ENCODE measurements around the gene CPB2. TPM values are rescaled to one million over a fixed set of nuclear protein-coding genes. Genes with fewer than 3 reads are reported as not detected.

The CPB2 gene
- total RNA-seq, 1 donor = not detected

DNA sequence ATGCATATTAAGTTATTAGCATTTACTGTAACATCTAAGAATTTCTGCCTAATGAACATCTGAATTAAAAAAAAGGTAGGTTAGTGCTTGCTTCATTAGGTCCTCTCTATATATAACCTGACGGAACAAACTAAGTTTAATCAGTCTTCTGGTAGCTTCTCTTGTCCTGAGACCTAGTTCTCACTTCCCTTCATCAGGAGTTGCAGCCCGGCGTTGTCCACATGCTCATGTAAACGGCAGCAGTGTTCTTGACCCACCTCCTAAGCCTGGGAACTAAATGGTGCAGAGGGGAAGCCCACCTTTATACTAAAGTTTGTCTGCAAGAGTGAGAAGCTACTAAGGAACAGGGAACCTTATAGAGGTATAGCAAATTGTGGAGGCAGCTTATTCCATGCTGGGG is 31.9 kb upstream of the CPB2 start:
- H3K36me3 ChIP-seq (ENCODE audit: insufficient read depth, low read length) = no peaks in the 10 kb centered on the region

DNA sequence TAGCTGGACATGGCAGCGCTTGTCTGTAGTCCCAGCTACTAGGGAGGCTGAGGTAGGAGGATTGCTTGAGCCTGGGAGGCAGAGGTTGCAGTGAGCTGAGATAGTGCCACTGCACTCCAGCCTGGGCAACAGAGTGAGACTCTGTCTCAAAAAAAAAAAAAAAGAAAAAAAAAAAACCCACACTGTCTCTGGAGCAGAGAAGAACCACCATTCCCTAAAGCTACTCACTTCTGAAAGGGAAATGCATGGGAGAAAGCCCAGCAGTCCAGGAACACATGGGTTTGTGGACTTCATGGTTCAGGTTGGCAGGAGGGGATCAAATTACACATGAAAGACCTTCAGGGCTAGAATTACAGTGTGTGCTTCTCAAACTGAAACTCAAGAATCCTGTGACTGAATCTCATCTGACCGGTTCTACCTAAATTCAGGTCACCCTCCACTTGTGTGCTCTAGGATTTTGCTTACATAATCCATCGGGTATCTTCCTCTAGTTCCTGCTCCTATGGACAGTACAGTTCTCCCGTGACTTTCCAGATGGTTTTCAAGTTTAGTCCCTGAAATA is 30.2 kb upstream of the CPB2 start:
- DNase-seq (ENCODE audit: insufficient read length, low spot score, missing footprints) = no peak
- peaks cover 47% of the 10 kb centered on the region for H3K27me3 ChIP-seq (ENCODE audit: insufficient read depth, low read length)
- TF ChIP-seq, protein P1, sequence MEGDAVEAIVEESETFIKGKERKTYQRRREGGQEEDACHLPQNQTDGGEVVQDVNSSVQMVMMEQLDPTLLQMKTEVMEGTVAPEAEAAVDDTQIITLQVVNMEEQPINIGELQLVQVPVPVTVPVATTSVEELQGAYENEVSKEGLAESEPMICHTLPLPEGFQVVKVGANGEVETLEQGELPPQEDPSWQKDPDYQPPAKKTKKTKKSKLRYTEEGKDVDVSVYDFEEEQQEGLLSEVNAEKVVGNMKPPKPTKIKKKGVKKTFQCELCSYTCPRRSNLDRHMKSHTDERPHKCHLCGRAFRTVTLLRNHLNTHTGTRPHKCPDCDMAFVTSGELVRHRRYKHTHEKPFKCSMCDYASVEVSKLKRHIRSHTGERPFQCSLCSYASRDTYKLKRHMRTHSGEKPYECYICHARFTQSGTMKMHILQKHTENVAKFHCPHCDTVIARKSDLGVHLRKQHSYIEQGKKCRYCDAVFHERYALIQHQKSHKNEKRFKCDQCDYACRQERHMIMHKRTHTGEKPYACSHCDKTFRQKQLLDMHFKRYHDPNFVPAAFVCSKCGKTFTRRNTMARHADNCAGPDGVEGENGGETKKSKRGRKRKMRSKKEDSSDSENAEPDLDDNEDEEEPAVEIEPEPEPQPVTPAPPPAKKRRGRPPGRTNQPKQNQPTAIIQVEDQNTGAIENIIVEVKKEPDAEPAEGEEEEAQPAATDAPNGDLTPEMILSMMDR (IDR thresholded peaks at IDR 0.05; ENCODE audit: extremely low read depth, low read depth, low read length) = no peak

More for the DNA sequence above, 31.9 kb upstream of the CPB2 start:
- Histone ChIP-seq H2AFZ (ENCODE audit: low read length) (no peak overlapping the region), H4K20me1 (ENCODE audit: insufficient read depth, low read length) (no peaks in the 10 kb centered on the region), H3K4me3 (ENCODE audit: insufficient read depth, low read length) (no peak overlapping the region), H3K79me2 (ENCODE audit: insufficient read depth, low read length) (no peaks in the 10 kb centered on the region), H3K4me2 (ENCODE audit: insufficient read depth, low read length) (no peak overlapping the region), H3K27me3 (ENCODE audit: insufficient read depth, low read length) (peaks cover 44% of the 10 kb centered on the region), H3K9me3 (ENCODE audit: low read depth, low read length) (no peaks in the 10 kb centered on the region), H3K27ac (ENCODE audit: low read depth, low read length) (no peak overlapping the region), H3K4me1 (ENCODE audit: insufficient read depth, low read length) (no peaks in the 10 kb centered on the region)
- TF ChIP-seq, protein P1 (IDR thresholded peaks at IDR 0.05; ENCODE audit: extremely low read depth, low read depth, low read length) = no peak
- no peak for DNase-seq (ENCODE audit: insufficient read length, low spot score, missing footprints)

DNA sequence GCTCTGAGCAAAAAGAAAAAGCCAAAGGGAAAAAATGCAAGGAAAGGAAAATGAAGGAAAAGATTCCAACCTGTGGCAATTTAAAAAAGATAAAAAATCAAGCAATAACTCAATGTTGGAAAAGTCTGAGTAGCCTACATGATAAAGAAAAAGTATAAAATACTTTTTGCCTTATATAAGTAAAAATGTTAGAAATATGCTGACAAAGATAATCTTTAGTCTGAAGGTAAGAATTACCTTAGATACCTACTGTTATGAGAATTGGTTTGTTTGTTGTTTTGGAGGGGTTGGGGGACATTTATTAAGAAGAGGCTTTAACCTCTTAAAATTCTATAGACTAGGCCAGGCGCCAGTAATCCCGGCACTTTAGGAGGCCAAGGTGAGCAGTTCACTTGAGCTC is 29.7 kb upstream of the CPB2 start:
- Histone ChIP-seq H3K36me3 (ENCODE audit: insufficient read depth, low read length) (no peaks in the 10 kb centered on the region), H2AFZ (ENCODE audit: low read length) (no peak overlapping the region), H3K4me2 (ENCODE audit: insufficient read depth, low read length) (no peak overlapping the region), H3K4me3 (ENCODE audit: insufficient read depth, low read length) (no peak overlapping the region), H3K27ac (ENCODE audit: low read depth, low read length) (no peak overlapping the region), H3K4me1 (ENCODE audit: insufficient read depth, low read length) (no peaks in the 10 kb centered on the region), H3K9me3 (ENCODE audit: low read depth, low read length) (no peaks in the 10 kb centered on the region), H3K27me3 (ENCODE audit: insufficient read depth, low read length) (peaks cover 52% of the 10 kb centered on the region), H4K20me1 (ENCODE audit: insufficient read depth, low read length) (no peaks in the 10 kb centered on the region), H3K79me2 (ENCODE audit: insufficient read depth, low read length) (no peaks in the 10 kb centered on the region)
- no peak for DNase-seq (ENCODE audit: insufficient read length, low spot score, missing footprints)
- TF ChIP-seq, protein P1 (IDR thresholded peaks at IDR 0.05; ENCODE audit: extremely low read depth, low read depth, low read length) = no peak

More for the DNA sequence above, 30.2 kb upstream of the CPB2 start:
- Histone ChIP-seq H3K9me3 (ENCODE audit: low read depth, low read length) (no peaks in the 10 kb centered on the region), H3K4me1 (ENCODE audit: insufficient read depth, low read length) (no peaks in the 10 kb centered on the region), H3K36me3 (ENCODE audit: insufficient read depth, low read length) (no peaks in the 10 kb centered on the region), H2AFZ (ENCODE audit: low read length) (no peak overlapping the region), H4K20me1 (ENCODE audit: insufficient read depth, low read length) (no peaks in the 10 kb centered on the region), H3K79me2 (ENCODE audit: insufficient read depth, low read length) (no peaks in the 10 kb centered on the region), H3K4me2 (ENCODE audit: insufficient read depth, low read length) (no peak overlapping the region), H3K27ac (ENCODE audit: low read depth, low read length) (no peak overlapping the region), H3K4me3 (ENCODE audit: insufficient read depth, low read length) (no peak overlapping the region)

DNA sequence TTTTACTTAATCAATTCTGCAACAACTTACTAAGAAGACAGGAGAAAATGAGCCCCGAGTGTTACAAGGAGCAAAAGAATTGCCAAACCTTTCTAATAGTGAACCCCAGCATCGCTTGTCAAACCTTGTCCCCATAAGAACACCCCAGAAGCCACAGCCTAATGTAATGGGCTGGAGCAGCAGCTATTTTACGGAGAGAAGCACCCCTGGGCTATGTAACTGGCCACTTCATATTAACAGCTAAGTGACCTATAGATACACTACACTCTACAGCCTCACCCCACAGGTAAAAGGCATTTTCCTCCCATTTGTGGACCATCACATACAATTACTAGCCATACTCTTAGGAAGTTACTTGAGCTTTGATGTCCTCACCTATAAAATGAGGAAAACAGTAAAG is 27.3 kb upstream of the CPB2 start:
- H3K4me2 ChIP-seq (ENCODE audit: insufficient read depth, low read length) = no peak overlapping the region
- TF ChIP-seq, protein P1 (IDR thresholded peaks at IDR 0.05; ENCODE audit: extremely low read depth, low read depth, low read length) = no peak
- no peak overlapping the region for H3K27ac ChIP-seq (ENCODE audit: low read depth, low read length)
- H4K20me1 ChIP-seq (ENCODE audit: insufficient read depth, low read length) = no peaks in the 10 kb centered on the region
- H3K4me1 ChIP-seq (ENCODE audit: insufficient read depth, low read length) = no peaks in the 10 kb centered on the region
- no peak for DNase-seq (ENCODE audit: insufficient read length, low spot score, missing footprints)
- no peak overlapping the region for H2AFZ ChIP-seq (ENCODE audit: low read length)
- no peaks in the 10 kb centered on the region for H3K36me3 ChIP-seq (ENCODE audit: insufficient read depth, low read length)
- H3K79me2 ChIP-seq (ENCODE audit: insufficient read depth, low read length) = no peaks in the 10 kb centered on the region
- no peak overlapping the region for H3K4me3 ChIP-seq (ENCODE audit: insufficient read depth, low read length)
- H3K27me3 ChIP-seq (ENCODE audit: insufficient read depth, low read length) = peaks cover 49% of the 10 kb centered on the region
- no peaks in the 10 kb centered on the region for H3K9me3 ChIP-seq (ENCODE audit: low read depth, low read length)

Measured in osteoblast (primary cell).